Kidney (tissue), 14 donors: Measurements from ENCODE around the gene OR51I2. TPM values are rescaled to one million over a fixed set of nuclear protein-coding genes. Genes with fewer than 3 reads are reported as not detected.

Source experiments
- DNase-seq, 5 donors: peaks; one replicate each; pipeline ENCODE4 v3.0.0-alpha.2; 2013 to 2020
- FAIRE-seq: peaks from 2 replicates; lab custom pipeline; 2012; peaks lifted over from hg19 to GRCh38; lab: Jason Lieb, UNC
- H3K27ac ChIP-seq, 2 donors: one replicate each; pipeline ENCODE4 v1.7.0; 2013; ENCODE audit warnings: low read depth in 2 of 2, low read length in 2 of 2, inconsistent platforms in 1 of 2
- H3K27me3 ChIP-seq: one replicate; pipeline ENCODE4 v1.7.1; 2013; ENCODE audit warnings: low read length, inconsistent platforms; ENCODE audit not compliant: control insufficient read depth, insufficient read depth
- H3K36me3 ChIP-seq, 3 donors: one replicate each; pipeline versions ENCODE4 v1.7.0 to v1.7.1; 2013; ENCODE audit warnings: low read length in 3 of 3, control low read depth in 1 of 3, inconsistent platforms in 1 of 3; ENCODE audit not compliant: insufficient read depth in 3 of 3, control insufficient read depth in 2 of 3
- H3K4me1 ChIP-seq, 3 donors: one replicate each; pipeline versions ENCODE4 v1.7.0 to v1.7.1; 2013; ENCODE audit warnings: low read length in 3 of 3, inconsistent platforms in 1 of 3, low read depth in 1 of 3; ENCODE audit not compliant: control insufficient read depth in 2 of 3, insufficient read depth in 2 of 3
- H3K4me3 ChIP-seq, 3 donors: one replicate each; pipeline versions ENCODE4 v1.7.0 to v1.8.1; 2013; ENCODE audit warnings: low read length in 3 of 3, control low read depth in 1 of 3, inconsistent platforms in 1 of 3
- H3K9ac ChIP-seq, 3 donors: one replicate each; pipeline versions ENCODE4 v1.7.0 to v1.7.1; 2013; ENCODE audit warnings: low read length in 3 of 3, control low read depth in 1 of 3, inconsistent platforms in 1 of 3
- H3K9me3 ChIP-seq, 3 donors: one replicate each; pipeline versions ENCODE4 v1.7.0 to v1.7.1; 2013; ENCODE audit warnings: low read length in 3 of 3, control low read depth in 1 of 3, inconsistent platforms in 1 of 3; ENCODE audit not compliant: control insufficient read depth in 2 of 3, insufficient read depth in 1 of 3
- CTCF ChIP-seq: IDR thresholded peaks from 3 replicates; pipeline ENCODE4 v1.5.1; 2012; ENCODE audit warnings: mild to moderate bottlenecking, moderate library complexity, borderline replicate concordance; ENCODE audit not compliant: insufficient read depth; ENCODE audit errors: extremely low read depth
- intact Hi-C: fragments of 100-400 bp; cut with DNase I; formaldehyde crosslinking; loops from one replicate; pipeline ENCODE4 v1.11.1; 2022
- polyA plus RNA-seq: library from polyadenylated mRNA; stranded (reverse); fragments of 350-450 nt; fragmentation: Illumina TruSeq; extraction: RNeasy Lipid Tissue Mini Kit (QIAGEN cat#74804); gene quantifications from one replicate; pipeline ENCODE4 v1.2.3, GENCODE V29; 2014; ENCODE audit warnings: low read depth, low replicate concordance; ENCODE audit not compliant: insufficient read depth
- total RNA-seq: library from RNA; stranded (reverse); fragmentation: NEBNext Ultra II Directional; extraction: Animal tissue kit (Norgen Biotek cat#: 25700); gene quantifications from one replicate; pipeline ENCODE4 v1.2.1, GENCODE V29; 2021
- donor health status: control.
- donor health status: control.
- donor health status: control.
- donor health status: control.
- donor health status: control.
- donor health status: DM: yes; HTN: yes; CAD: no.
- donor health status: Normal renal cell carcinoma (clear cell type).

The OR51I2 gene
- total and polyA plus RNA-seq, 2 donors from 2014 or later, result not detected

GRCh38 chr11:5488385-5488784, 39.3 kb downstream of the OR51I2 start, which contains the start of gene OR52D1:
OR52D1 (plus strand) TSS chr11:5488685; CDS start chr11:5488707, 22 bp downstream.
- no peaks in the 10 kb centered on the region for H3K9me3 ChIP-seq
- H3K9ac ChIP-seq, result no peak within 1 kb of the TSS
- DNase-seq (no peak), FAIRE-seq (no peak)
- no peak for TF ChIP-seq CTCF
- no peak within 1 kb of the TSS for H3K27ac ChIP-seq
- no peak within 1 kb of the TSS for H3K4me3 ChIP-seq
- H3K36me3 ChIP-seq, result no peaks in the 10 kb centered on the region
- no peaks in the 10 kb centered on the region for H3K4me1 ChIP-seq
- intact Hi-C loops, result no loop called here
- H3K27me3 ChIP-seq, result no peaks in the 10 kb centered on the region

DNA sequence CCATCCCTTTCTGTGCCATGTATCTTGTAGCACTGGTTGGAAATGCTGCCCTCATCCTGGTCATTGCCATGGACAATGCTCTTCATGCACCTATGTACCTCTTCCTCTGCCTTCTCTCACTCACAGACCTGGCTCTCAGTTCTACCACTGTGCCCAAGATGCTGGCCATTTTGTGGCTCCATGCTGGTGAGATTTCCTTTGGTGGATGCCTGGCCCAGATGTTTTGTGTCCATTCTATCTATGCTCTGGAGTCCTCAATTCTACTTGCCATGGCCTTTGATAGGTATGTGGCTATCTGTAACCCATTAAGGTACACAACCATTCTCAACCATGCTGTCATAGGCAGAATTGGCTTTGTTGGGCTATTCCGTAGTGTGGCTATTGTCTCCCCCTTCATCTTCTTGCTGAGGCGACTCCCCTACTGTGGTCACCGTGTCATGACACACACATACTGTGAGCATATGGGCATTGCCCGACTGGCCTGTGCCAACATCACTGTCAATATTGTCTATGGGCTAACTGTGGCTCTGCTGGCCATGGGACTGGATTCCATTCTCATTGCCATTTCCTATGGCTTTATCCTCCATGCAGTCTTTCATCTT, 39.8 kb downstream of the OR51I2 start:
- Histone ChIP-seq H3K27me3 (no peaks in the 10 kb centered on the region), H3K4me3 (no peak overlapping the region), H3K4me1 (no peaks in the 10 kb centered on the region), H3K27ac (no peak overlapping the region), H3K36me3 (no peaks in the 10 kb centered on the region), H3K9ac (no peak overlapping the region), H3K9me3 (no peaks in the 10 kb centered on the region)
- intact Hi-C loops, result no loop called here
- FAIRE-seq, result no peak
- DNase-seq, result no peak
- no peak for TF ChIP-seq CTCF

GRCh38 chr11:5489576-5490357, 40.6 kb downstream of the OR51I2 start:
- TF ChIP-seq CTCF, result no peak
- no peaks in the 10 kb centered on the region for H3K27me3 ChIP-seq
- H3K36me3 ChIP-seq, result no peaks in the 10 kb centered on the region
- DNase-seq, result no peak
- H3K9ac ChIP-seq, result no peak overlapping the region
- no peak overlapping the region for H3K4me3 ChIP-seq
- intact Hi-C loops, result no loop called here
- no peaks in the 10 kb centered on the region for H3K9me3 ChIP-seq
- FAIRE-seq, result no peak
- no peaks in the 10 kb centered on the region for H3K4me1 ChIP-seq
- no peak overlapping the region for H3K27ac ChIP-seq
